Measurements from ENCODE around the gene SCG3.

- TF ChIP-seq CTCF (conservative IDR thresholded peaks at IDR 0.05; ENCODE audit: low read length), result no peak
- no peak for TF ChIP-seq EZH2phosphoT487 (IDR thresholded peaks at IDR 0.05; ENCODE audit: borderline replicate concordance)
These were observed 77.3 kb downstream of the SCG3 start for GRCh38 chr15:51758645-51759044.

All from Loucy (cell line).